ENCODE results near the gene GABRB3. TPM values are rescaled to one million over a fixed set of nuclear protein-coding genes. Genes with fewer than 3 reads are reported as not detected.

The GABRB3 gene
- total RNA-seq, 2 donors from 2014 or later = 3.6 to 7.3 TPM

- Histone ChIP-seq H3K27me3 (no peaks in the 10 kb centered on the region), H3K36me3 (replicated peaks in 1 of 2; ENCODE audit: insufficient read depth in 1 of 2, low read depth in 2 of 2) (no peaks in the 10 kb centered on the region), H3K4me3 (no peak overlapping the region), H3K9me3 (peaks cover 0 to 3% (median 0%) of the 10 kb centered on the region in 3 donors), H3K4me1 (no peaks in the 10 kb centered on the region), H3K27ac (no peak overlapping the region)
- 34 to 41% methylated on average over 2 of the region's 2 CpGs for WGBS, 2 donors
- intact Hi-C loops (cut with DNase I) = no loop called here
- TF ChIP-seq, protein P1, sequence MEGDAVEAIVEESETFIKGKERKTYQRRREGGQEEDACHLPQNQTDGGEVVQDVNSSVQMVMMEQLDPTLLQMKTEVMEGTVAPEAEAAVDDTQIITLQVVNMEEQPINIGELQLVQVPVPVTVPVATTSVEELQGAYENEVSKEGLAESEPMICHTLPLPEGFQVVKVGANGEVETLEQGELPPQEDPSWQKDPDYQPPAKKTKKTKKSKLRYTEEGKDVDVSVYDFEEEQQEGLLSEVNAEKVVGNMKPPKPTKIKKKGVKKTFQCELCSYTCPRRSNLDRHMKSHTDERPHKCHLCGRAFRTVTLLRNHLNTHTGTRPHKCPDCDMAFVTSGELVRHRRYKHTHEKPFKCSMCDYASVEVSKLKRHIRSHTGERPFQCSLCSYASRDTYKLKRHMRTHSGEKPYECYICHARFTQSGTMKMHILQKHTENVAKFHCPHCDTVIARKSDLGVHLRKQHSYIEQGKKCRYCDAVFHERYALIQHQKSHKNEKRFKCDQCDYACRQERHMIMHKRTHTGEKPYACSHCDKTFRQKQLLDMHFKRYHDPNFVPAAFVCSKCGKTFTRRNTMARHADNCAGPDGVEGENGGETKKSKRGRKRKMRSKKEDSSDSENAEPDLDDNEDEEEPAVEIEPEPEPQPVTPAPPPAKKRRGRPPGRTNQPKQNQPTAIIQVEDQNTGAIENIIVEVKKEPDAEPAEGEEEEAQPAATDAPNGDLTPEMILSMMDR (IDR thresholded peaks at IDR 0.05) = no peak
- TF ChIP-seq POLR2A (IDR thresholded peaks at IDR 0.05) = no peak
- no peak for DNase-seq
- no peak for ATAC-seq
Measured at GRCh38 chr15:26658290-26658689, 114.6 kb downstream of the GABRB3 start.

GRCh38 chr15:26656080-26656479 is 116.8 kb downstream of the GABRB3 start:
- ATAC-seq (no peak), DNase-seq (no peak)
- 53 to 59% methylated on average over 6 of the region's 6 CpGs for WGBS, 2 donors
- Histone ChIP-seq H3K27me3 (no peaks in the 10 kb centered on the region), H3K36me3 (replicated peaks in 1 of 2; ENCODE audit: insufficient read depth in 1 of 2, low read depth in 2 of 2) (no peaks in the 10 kb centered on the region), H3K4me1 (no peaks in the 10 kb centered on the region), H3K27ac (no peak overlapping the region), H3K4me3 (no peak overlapping the region), H3K9me3 (peaks cover 0 to 5% (median 0%) of the 10 kb centered on the region in 3 donors)
- TF ChIP-seq POLR2A (IDR thresholded peaks at IDR 0.05) = no peak
- TF ChIP-seq, protein P1 (IDR thresholded peaks at IDR 0.05) = no peak
- intact Hi-C loops (cut with DNase I) = no loop called here

GRCh38 chr15:26651909-26652308 is 121.0 kb downstream of the GABRB3 start:
- Histone ChIP-seq H3K9me3 (peaks cover 0 to 5% (median 0%) of the 10 kb centered on the region in 3 donors), H3K27ac (no peak overlapping the region), H3K27me3 (no peaks in the 10 kb centered on the region), H3K4me3 (no peak overlapping the region), H3K36me3 (replicated peaks in 1 of 2; ENCODE audit: insufficient read depth in 1 of 2, low read depth in 2 of 2) (no peaks in the 10 kb centered on the region), H3K4me1 (no peaks in the 10 kb centered on the region)
- 36 to 65% methylated on average over 1 of the region's 1 CpG for WGBS, 2 donors
- ATAC-seq (no peak), DNase-seq (no peak)
- no peak for TF ChIP-seq POLR2A (IDR thresholded peaks at IDR 0.05)
- TF ChIP-seq, protein P1 (IDR thresholded peaks at IDR 0.05) = no peak
- intact Hi-C loops (cut with DNase I) = no loop called here

DNA sequence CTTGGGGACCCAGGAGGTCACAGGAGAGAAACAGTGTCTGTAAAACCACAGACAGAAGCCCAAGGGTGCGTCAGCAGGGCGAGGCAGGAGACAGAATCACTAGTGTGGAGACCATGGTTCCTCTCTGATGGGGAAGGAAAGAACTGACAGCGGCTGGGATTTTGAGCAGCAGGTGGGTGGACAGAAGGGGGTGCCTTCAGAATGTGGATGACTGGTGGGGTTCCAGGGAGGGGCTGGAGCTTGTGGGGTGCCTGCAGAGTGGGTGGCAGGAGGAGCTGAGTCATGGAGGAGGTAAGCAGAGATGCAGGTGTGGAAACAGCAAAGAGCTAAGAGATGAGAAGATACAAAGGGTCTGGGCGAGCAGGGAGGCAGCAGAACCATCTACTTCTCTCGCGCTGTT is 124.2 kb downstream of the GABRB3 start:
- Histone ChIP-seq H3K4me1 (no peaks in the 10 kb centered on the region), H3K27me3 (no peaks in the 10 kb centered on the region), H3K27ac (no peak overlapping the region), H3K4me3 (no peak overlapping the region), H3K9me3 (peaks cover 0 to 5% (median 0%) of the 10 kb centered on the region in 3 donors), H3K36me3 (replicated peaks in 1 of 2; ENCODE audit: insufficient read depth in 1 of 2, low read depth in 2 of 2) (no peaks in the 10 kb centered on the region)
- DNase-seq = no peak
- TF ChIP-seq, protein P1 (IDR thresholded peaks at IDR 0.05) = no peak
- no peak for TF ChIP-seq POLR2A (IDR thresholded peaks at IDR 0.05)
- intact Hi-C loops (cut with DNase I) = no loop called here
- 78 to 80% methylated on average over 6 of the region's 6 CpGs for WGBS, 2 donors
- no peak for ATAC-seq

GRCh38 chr15:26644948-26645347 is 127.9 kb downstream of the GABRB3 start:
- intact Hi-C loops (cut with DNase I) = no loop called here
- ATAC-seq (no peak), DNase-seq (no peak)
- H3K9me3 ChIP-seq = no peaks in the 10 kb centered on the region
- no peak for TF ChIP-seq POLR2A (IDR thresholded peaks at IDR 0.05)
- TF ChIP-seq, protein P1 (IDR thresholded peaks at IDR 0.05) = no peak
- H3K4me1 ChIP-seq = no peaks in the 10 kb centered on the region
- WGBS, 2 donors = 77 to 80% methylated on average over 9 of the region's 9 CpGs
- no peaks in the 10 kb centered on the region for H3K36me3 ChIP-seq (replicated peaks in 1 of 2; ENCODE audit: insufficient read depth in 1 of 2, low read depth in 2 of 2)
- H3K27me3 ChIP-seq = no peaks in the 10 kb centered on the region
- H3K4me3 ChIP-seq = no peak overlapping the region
- H3K27ac ChIP-seq = no peak overlapping the region
